Hepatocyte (in vitro differentiated cells): Measurements from ENCODE around the gene RUNDC3A.

Experiments
- EZH2 ChIP-seq: fragments of 200-600 bp; sonication (generic); IDR thresholded peaks from 2 replicates; pipeline ENCODE4 v1.6.1; 2016; ENCODE audit warnings: antibody characterized with exemption, mild to moderate bottlenecking, borderline replicate concordance
- TF ChIP-seq, protein P1 (sequence below): fragments of 200-600 bp; sonication (generic); IDR thresholded peaks from 2 replicates; pipeline ENCODE4 v1.5.1; 2016; ENCODE audit warnings: antibody characterized with exemption, mild to moderate bottlenecking; ENCODE audit not compliant: poor library complexity

GRCh38 chr17:44283344-44284023, 24.9 kb upstream of the RUNDC3A start:
- TF ChIP-seq, protein P1, sequence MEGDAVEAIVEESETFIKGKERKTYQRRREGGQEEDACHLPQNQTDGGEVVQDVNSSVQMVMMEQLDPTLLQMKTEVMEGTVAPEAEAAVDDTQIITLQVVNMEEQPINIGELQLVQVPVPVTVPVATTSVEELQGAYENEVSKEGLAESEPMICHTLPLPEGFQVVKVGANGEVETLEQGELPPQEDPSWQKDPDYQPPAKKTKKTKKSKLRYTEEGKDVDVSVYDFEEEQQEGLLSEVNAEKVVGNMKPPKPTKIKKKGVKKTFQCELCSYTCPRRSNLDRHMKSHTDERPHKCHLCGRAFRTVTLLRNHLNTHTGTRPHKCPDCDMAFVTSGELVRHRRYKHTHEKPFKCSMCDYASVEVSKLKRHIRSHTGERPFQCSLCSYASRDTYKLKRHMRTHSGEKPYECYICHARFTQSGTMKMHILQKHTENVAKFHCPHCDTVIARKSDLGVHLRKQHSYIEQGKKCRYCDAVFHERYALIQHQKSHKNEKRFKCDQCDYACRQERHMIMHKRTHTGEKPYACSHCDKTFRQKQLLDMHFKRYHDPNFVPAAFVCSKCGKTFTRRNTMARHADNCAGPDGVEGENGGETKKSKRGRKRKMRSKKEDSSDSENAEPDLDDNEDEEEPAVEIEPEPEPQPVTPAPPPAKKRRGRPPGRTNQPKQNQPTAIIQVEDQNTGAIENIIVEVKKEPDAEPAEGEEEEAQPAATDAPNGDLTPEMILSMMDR = no peak
- no peak for TF ChIP-seq EZH2
